ENCODE measurements around the gene RPL27A.

Gene RPL27A

DNA sequence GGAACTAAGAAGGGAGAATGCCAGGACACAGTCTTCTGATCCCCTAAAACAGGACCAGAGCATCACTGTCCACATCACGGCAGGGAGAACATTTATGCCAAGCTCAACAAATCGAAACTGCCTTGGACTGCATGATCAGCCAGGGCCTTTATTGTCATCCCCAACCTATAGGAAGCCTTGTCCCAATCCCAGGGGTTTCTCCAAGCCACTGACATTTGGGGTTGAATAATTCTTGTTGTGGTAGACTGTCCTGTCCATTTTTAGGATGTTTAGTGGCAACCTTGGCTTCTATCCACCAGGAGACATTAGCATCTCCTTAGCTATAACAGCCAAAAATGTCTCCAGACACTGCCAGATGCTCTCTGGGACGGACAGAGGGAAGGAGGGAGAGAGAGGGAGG is 37.1 kb downstream of the RPL27A start:
- no peak overlapping the region for H3K4me3 Mint-ChIP-seq

DNA sequence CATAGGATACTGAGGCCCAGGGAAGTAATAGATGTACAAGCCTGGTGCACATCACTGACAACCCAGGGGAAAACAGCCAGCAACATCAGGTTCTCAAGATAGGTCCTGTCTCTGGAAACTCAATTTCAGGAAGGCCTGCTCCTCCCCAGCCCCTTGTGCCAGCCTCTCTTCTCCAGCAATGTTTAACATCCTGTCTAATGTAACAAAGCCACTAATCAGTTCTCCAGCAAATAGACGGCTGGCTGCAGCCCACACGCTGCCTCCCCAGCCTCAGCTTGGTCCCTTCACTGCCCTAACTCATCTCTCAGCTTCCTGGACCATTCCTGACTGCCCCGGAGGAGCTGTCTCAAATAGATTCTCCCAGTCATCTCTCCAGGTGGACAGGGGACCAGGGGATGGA is 37.8 kb downstream of the RPL27A start:
- Mint-ChIP-seq H3K27ac (no peak overlapping the region), H3K9me3 (no peaks in the 10 kb centered on the region), H3K36me3 (no peaks in the 10 kb centered on the region), H3K4me3 (no peak overlapping the region), H3K4me1 (peaks cover 10% of the 10 kb centered on the region)
- no peak for DNase-seq (ENCODE audit: low spot score in 2 of 2)
- ATAC-seq, result no peak

More for the DNA sequence above, 37.1 kb downstream of the RPL27A start:
- ATAC-seq (no peak), DNase-seq (ENCODE audit: low spot score in 2 of 2) (no peak)
- no peak overlapping the region for H3K27ac Mint-ChIP-seq
- H3K4me1 Mint-ChIP-seq, result peaks cover 10% of the 10 kb centered on the region
- no peaks in the 10 kb centered on the region for H3K9me3 Mint-ChIP-seq
- no peaks in the 10 kb centered on the region for H3K36me3 Mint-ChIP-seq

DNA sequence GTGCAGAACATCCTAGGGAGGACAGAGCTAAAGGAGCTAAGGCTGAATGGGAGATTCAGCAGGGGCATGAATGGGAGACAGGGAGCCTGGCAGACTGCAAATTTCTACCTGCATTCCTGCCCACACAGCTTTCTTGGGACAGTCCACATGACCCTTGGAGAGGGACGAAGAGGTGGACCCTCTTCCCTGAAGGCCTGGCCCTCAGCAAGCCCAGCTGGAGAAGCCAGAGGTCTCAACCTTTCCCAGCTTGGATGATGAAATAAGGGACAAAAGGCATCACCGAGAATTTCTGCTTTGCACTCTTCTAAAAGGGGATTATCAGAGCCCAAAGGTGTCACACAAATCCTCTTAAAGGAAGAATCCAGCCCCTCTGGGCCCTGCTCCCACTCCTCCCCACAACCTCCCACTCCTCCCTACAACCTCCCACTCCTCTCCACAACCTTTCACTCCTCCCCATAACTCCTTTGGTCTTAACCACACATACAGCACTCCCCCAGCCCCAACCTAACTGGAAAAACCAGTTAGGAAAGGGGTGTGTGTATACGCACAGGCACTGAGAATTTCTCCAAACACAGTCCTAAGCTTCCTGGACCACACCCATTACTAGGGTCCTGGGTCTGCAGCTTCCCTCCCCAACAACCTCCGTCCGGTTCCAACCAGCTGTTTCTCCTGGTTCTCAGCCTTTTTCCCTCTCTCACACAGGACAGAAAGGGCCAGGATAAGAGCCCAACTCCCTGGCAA is 38.4 kb downstream of the RPL27A start:
- ATAC-seq, result no peak
- Mint-ChIP-seq H3K9me3 (no peaks in the 10 kb centered on the region), H3K4me1 (peaks cover 10% of the 10 kb centered on the region), H3K36me3 (no peaks in the 10 kb centered on the region), H3K4me3 (no peak overlapping the region), H3K27ac (no peak overlapping the region)
- DNase-seq (ENCODE audit: low spot score in 2 of 2), result no peak

DNA sequence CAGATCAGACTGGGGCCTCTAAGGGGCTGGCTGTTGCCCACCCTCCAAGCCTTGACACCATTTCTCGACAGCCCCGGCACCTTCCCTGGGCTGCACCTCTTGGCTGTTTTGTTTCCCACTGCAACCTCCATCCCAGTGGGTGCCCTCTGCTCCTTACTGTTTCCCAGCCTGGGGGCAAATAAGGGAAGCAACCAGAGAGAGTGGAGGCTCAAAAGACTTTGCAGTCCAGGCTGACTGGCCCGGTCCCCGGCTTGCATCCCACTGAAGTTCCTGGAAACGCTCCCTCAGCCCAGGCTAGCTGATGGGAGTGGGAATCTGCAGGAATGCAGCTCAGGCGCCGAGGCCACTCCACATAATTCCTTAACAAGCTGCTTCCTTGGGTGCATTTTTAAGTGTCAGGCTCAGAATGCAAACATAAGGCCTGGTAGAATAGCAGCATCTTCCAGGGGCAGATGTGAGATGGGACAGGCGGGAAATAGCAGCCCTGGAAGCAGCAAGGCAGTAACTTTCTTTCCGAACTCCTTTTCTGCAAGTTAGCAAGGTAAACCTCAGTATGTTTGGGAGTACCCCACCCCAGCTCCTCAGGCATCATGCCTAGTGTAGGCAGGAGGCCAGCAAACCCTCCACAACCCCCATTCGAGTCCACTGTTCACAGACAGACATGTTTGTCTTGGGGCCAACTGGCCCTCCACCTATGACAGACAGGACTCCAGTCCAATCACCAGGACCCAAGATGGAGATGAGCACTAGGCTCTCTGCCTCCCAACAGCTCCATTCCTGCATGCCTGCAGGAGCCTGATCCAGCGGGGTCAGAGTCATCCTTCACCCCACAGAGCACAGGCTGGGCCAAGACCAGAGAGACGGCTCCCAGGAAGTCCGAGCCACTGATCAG is 39.3 kb downstream of the RPL27A start:
- Mint-ChIP-seq H3K27ac (no peak overlapping the region), H3K9me3 (no peaks in the 10 kb centered on the region), H3K4me3 (no peak overlapping the region), H3K36me3 (no peaks in the 10 kb centered on the region), H3K4me1 (peaks cover 10% of the 10 kb centered on the region)
- no peak for ATAC-seq
- no peak for DNase-seq (ENCODE audit: low spot score in 2 of 2)

DNA sequence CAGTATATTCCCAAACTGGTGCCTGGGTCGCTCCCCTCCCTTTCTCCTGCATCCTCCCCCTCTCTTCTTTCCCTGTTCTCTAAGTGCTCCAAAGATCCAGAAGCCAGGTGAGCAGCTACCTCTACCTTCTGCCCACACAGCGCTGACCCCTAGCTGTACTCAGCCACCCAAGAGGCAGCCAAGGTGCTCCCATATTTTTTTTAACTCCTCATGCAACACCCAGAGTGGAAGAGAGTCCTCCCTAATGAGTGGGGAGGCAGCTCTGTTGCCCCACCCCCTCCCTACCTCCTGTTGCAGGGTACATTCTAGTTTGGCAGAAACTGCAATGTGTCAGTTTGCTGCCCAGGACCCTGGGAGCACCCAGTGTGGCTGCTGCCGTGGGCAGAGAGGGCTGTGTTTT is 40.2 kb downstream of the RPL27A start:
- H3K4me3 Mint-ChIP-seq, result no peak overlapping the region
- no peaks in the 10 kb centered on the region for H3K9me3 Mint-ChIP-seq
- H3K27ac Mint-ChIP-seq, result no peak overlapping the region
- H3K36me3 Mint-ChIP-seq, result no peaks in the 10 kb centered on the region
- ATAC-seq (no peak), DNase-seq (ENCODE audit: low spot score in 2 of 2) (no peak)
- peaks cover under 1% of the 10 kb centered on the region for H3K4me1 Mint-ChIP-seq

DNA sequence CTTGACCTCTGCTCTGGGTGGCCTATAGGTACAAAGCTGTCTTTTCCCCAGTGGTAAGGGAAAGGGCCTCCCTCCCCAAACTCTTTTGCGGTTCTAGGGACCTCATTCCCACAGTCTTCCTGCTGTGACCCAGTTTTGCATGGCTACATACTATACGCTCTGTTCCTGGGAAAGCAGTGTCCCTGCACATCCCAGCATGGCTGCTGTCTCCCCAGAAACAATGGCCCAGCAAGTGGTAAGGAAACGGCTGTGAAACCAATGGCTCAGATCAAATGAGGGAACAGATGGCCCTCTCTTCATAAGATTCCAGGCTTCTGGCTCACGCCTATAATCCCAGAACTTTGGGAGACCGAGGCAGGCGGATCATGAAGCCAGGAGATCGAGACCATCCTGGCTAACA is 41.1 kb downstream of the RPL27A start:
- no peak for DNase-seq (ENCODE audit: low spot score in 2 of 2)
- H3K4me3 Mint-ChIP-seq, result no peak overlapping the region
- no peak for ATAC-seq
- no peak overlapping the region for H3K27ac Mint-ChIP-seq
- peaks cover 4% of the 10 kb centered on the region for H3K4me1 Mint-ChIP-seq
- H3K36me3 Mint-ChIP-seq, result no peaks in the 10 kb centered on the region
- no peaks in the 10 kb centered on the region for H3K9me3 Mint-ChIP-seq

DNA sequence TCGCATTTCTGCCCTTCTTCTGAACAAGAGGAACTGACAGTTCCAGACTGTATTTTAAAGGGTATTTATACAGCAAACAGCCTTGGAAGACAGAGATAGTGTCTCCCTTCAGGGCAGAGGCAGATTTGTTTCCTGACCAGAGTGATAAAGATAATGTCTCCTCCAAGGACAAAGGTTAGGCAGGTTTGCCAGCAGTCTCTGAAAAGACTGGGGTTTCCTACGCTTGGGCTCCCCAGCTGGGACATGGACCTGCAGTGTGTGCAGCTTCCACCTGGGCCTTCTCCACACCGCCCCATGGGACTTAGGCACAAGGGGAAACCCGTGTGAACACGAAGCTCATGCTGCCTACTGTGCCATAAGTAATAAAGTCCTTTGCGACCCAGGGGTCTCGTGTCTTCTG is 42.1 kb downstream of the RPL27A start:
- Mint-ChIP-seq H3K9me3 (no peaks in the 10 kb centered on the region), H3K36me3 (no peaks in the 10 kb centered on the region), H3K4me3 (no peak overlapping the region), H3K27ac (no peak overlapping the region), H3K4me1 (peaks cover 6% of the 10 kb centered on the region)
- no peak for ATAC-seq
- no peak for DNase-seq (ENCODE audit: low spot score in 2 of 2)

DNA sequence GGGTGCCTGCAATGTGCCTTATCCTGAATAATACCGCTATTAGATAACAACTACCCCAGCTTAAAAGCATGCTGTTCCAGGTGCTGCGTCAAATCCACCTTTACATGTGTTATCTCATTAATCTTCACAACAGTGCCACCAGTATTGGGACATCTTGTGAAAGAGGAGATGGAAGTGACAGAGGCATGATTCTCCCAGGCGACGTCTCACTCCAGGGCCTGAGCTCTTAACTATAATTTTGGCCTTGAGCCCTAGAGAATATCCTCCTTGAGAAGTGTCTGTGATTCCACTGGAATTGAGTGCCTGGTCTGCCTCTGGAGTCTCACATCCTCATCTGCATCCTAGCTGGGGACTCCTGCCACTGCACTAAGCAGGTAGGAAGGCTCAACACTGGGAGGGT is 43.8 kb downstream of the RPL27A start:
- H3K4me3 Mint-ChIP-seq, result no peak overlapping the region
- no peak overlapping the region for H3K27ac Mint-ChIP-seq
- peaks cover 6% of the 10 kb centered on the region for H3K4me1 Mint-ChIP-seq
- no peaks in the 10 kb centered on the region for H3K36me3 Mint-ChIP-seq
- H3K9me3 Mint-ChIP-seq, result no peaks in the 10 kb centered on the region
- DNase-seq (ENCODE audit: low spot score in 2 of 2) (no peak), ATAC-seq (no peak)

DNA sequence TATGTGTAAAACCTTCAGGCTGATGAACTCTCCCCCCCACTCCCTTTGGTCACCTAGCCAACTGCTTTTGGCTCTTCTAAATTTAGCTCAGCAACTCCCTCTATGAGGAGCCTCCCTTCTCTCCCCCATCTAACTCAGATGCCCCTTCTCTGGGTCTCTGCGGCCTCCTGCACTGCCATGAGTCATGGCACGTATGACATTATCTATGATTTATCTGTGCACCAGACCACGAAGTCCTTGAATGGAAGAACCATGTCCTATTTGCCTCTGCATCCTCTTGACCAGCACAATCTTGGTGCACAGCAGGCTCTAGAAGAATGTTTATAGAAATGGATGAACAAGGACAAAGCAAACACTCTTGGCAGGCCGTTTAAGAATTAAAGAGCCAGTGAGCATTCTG is 46.0 kb downstream of the RPL27A start:
- DNase-seq (ENCODE audit: low spot score in 2 of 2) (no peak), ATAC-seq (no peak)
- no peaks in the 10 kb centered on the region for H3K36me3 Mint-ChIP-seq
- H3K9me3 Mint-ChIP-seq, result no peaks in the 10 kb centered on the region
- no peak overlapping the region for H3K4me3 Mint-ChIP-seq
- H3K27ac Mint-ChIP-seq, result no peak overlapping the region
- H3K4me1 Mint-ChIP-seq, result peaks cover 6% of the 10 kb centered on the region

DNA sequence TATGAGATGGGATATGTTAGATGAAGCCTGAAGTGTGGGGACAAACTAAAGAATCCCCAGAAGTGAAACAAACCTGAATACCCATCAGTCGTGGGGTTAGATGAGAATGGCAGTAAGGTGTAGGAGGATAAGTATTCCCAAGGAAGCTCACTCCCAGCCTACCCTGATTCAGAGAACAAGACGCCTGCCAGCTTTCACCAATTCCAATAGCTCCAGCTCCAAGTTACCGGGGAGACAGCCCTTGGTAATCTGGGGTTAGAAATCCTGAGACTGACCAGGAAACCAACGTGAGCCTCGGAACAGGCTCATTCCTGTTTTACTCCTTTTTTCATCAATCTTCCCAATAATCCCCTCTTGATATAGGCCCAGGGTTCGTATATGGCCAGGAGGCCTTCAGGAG is 46.5 kb downstream of the RPL27A start:
- Mint-ChIP-seq H3K9me3 (no peaks in the 10 kb centered on the region), H3K4me3 (no peak overlapping the region), H3K36me3 (no peaks in the 10 kb centered on the region), H3K4me1 (peaks cover 6% of the 10 kb centered on the region), H3K27ac (no peak overlapping the region)
- ATAC-seq, result no peak
- no peak for DNase-seq (ENCODE audit: low spot score in 2 of 2)

DNA sequence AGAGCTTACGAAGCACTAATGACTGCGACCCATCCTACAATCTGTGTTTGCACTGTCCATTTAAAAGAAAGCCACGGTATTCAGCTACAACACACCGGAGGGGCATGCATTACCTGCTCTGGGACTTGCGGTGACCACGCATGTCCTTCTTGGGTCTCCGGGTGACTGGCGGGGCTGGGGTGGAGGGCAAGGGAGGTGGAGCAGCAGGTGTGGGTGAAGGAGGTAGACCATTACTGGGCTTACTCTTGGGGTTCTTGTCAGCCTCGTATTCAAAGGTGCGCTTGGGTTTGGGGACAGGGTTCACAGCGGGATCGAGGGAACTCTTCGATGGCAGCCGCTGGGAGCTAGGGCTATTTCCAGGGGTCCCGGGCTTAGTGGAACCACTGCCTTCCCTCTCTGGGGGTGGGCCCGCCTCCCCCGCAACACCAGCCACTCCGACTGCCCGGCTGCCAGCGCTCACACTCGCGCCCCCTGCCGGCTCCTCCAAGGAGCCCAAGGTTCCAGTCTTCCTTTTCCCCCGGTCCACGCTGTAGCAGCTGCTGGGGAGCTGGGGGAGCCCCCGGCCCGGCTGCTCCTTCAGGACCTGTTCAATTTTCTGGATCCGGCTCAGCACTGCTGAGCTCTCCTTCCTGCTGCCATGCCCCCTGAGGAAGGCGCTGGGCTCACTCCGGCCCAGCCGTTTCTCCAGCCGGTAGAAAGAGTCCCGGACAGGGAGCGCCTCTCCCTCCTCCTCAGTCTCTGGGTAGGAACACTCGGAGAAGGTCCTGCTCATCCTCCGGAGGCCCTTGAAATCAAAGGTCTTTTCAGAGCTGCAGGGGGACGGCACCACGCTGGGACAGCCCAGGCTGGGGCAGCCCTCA is 47.5 kb downstream of the RPL27A start:
- Mint-ChIP-seq H3K9me3 (no peaks in the 10 kb centered on the region), H3K27ac (no peak overlapping the region), H3K36me3 (no peaks in the 10 kb centered on the region), H3K4me3 (no peak overlapping the region), H3K4me1 (peaks cover 6% of the 10 kb centered on the region)
- ATAC-seq (no peak), DNase-seq (ENCODE audit: low spot score in 2 of 2) (no peak)

DNA sequence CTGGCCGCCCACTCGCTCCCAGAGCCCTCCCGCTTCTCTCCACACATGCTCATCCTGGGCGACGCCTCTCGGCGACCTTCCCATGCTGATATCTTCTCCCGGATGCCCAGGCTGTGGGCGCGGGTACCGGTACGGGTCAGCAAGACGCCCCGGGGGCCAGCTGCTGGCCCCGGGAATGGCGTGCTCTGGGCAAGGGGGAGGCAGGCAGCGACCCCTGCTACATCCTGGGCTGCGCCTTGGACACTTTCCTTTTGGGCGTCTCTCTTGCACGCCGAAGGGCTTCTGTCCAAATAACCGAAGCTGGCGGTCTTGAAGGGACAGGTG is 48.1 kb downstream of the RPL27A start:
- no peaks in the 10 kb centered on the region for H3K36me3 Mint-ChIP-seq
- H3K27ac Mint-ChIP-seq, result no peak overlapping the region
- ATAC-seq, result no peak

DNA sequence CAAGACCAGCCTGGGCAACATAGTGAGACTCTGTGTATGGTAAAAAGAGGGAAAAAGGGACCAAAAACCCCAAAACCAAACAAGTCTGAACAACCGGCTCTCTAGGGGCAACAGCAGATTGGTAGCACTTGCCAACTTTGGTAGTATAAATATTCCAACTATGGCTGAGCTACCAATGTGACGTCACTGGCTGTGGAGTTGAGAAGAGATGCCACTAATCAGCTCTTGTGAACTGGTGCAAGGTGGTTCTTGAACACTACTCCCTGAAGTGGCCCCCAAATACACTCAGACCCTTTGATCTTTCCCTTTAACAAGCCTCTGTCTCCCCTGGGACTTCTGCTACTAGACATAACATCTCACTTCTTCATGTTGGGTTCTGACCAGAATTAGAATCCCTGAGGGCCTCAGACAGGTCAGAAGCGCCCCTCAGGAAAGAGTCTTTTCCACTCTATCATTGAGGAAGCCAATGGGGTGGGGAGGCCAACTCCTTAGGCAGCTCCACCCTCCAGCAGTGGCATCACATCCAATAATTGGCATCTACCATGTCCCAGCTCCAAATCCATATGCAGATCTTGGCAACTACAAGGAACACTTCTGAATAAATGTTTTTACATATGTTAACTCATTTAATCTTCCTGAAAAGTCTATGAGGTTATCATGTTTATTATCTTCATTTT is 49.2 kb downstream of the RPL27A start:
- Mint-ChIP-seq H3K4me3 (no peak overlapping the region), H3K9me3 (no peaks in the 10 kb centered on the region), H3K27ac (no peak overlapping the region), H3K36me3 (no peaks in the 10 kb centered on the region), H3K4me1 (peaks cover 6% of the 10 kb centered on the region)
- no peak for ATAC-seq
- no peak for DNase-seq (ENCODE audit: low spot score in 2 of 2)

More for the DNA sequence above, 48.1 kb downstream of the RPL27A start:
- no peak for DNase-seq (ENCODE audit: low spot score in 2 of 2)
- Mint-ChIP-seq H3K4me1 (peaks cover 6% of the 10 kb centered on the region), H3K4me3 (no peak overlapping the region), H3K9me3 (no peaks in the 10 kb centered on the region)

DNA sequence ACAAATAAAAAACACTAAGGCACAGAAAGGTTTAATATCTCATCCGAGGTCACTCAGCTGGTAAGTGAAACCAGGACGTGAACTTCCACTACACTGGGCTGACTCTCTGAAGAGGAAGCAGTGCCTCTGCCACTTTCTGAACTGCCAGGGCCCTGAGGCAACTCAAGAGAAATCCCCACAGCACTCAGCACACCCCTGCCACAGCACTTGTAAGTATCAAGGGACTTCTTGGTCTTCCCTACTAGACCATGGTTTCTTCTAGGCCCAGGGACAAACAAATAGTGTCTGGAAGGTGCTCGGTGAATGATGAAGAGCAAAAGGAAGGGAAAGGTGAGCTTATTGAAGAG is 49.7 kb downstream of the RPL27A start:
- Mint-ChIP-seq H3K4me1 (peaks cover 6% of the 10 kb centered on the region), H3K27ac (no peak overlapping the region), H3K36me3 (no peaks in the 10 kb centered on the region), H3K4me3 (no peak overlapping the region), H3K9me3 (no peaks in the 10 kb centered on the region)
- DNase-seq (ENCODE audit: low spot score in 2 of 2), result no peak
- peak; percentile 33 for ATAC-seq

DNA sequence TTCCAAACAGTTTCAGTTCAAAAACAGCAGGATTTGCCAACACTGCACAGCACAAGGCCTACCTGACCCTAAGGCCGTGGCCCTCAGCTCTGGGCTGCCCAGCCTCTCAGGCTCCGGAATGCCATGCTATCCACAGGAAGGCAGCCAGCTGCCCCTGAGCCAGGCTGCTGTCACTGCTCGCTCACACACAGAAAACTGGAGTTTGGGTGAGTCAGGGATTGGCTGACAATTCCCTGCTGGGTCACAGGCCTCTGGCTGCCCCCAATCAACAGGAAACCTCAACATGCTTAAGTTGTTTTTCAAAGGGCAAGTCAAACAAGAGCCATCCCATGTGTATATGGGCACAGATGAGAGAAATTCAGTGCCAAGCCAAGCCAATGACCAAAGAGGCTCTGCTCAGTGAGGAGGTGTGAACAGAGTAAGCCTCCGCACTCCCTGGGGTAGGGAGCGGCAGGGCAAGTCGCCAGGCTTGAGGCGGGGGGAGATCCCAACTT is 50.2 kb downstream of the RPL27A start:
- ATAC-seq, result no peak
- Mint-ChIP-seq H3K4me1 (peaks cover 6% of the 10 kb centered on the region), H3K36me3 (no peaks in the 10 kb centered on the region), H3K27ac (no peak overlapping the region), H3K4me3 (no peak overlapping the region), H3K9me3 (no peaks in the 10 kb centered on the region)
- no peak for DNase-seq (ENCODE audit: low spot score in 2 of 2)

All from stimulated activated effector memory CD8-positive, alpha-beta T cell treated with anti-CD3 and anti-CD28 coated beads, Interleukin-12 subunit alpha, Interleukin-12 subunit beta, amount 100 ng/mL, for 72 hours (primary cell).